ENCODE data around the gene SDK2. TPM values are rescaled to one million over a fixed set of nuclear protein-coding genes. Genes with fewer than 3 reads are reported as not detected.

SDK2 gene
- total and polyA plus RNA-seq, 2 experiments from 2014 or later = 0.74 to 5.1 TPM

GRCh38 chr17:73526952-73527351, 117.3 kb downstream of the SDK2 start:
- Mint-ChIP-seq H3K4me1 (no peaks in the 10 kb centered on the region; the same call in 2 of the 3 replicates), H3K4me3 (no peak overlapping the region), H3K27me3 (ENCODE audit: insufficient read depth, low read depth, poor library complexity) (peaks cover 8% of the 10 kb centered on the region), H3K27ac (no peak overlapping the region), H3K36me3 (ENCODE audit: low read depth) (no peaks in the 10 kb centered on the region), H3K9me3 (no peaks in the 10 kb centered on the region)
- no peaks in the 10 kb centered on the region for H3F3A ChIP-seq (replicated peaks; ENCODE audit: low read depth)
- H3K36me3 ChIP-seq (ENCODE audit: insufficient read depth) = no peaks in the 10 kb centered on the region
- no peaks in the 10 kb centered on the region for H3K27me3 ChIP-seq (ENCODE audit: insufficient read depth)
- TF ChIP-seq ZNF462 (CRISPR knock-in tag; IDR thresholded peaks at IDR 0.05) = no peak
- no peak for TF ChIP-seq ETS1 (IDR thresholded peaks at IDR 0.05)
- TF ChIP-seq STAT1 (IDR thresholded peaks at IDR 0.05; ENCODE audit: unreplicated experiment) = no peak
- no peak for TF ChIP-seq EZH2phosphoT487 (IDR thresholded peaks at IDR 0.05; ENCODE audit: unreplicated experiment)
- TF ChIP-seq NANOG (IDR thresholded peaks at IDR 0.05; ENCODE audit: borderline replicate concordance) = no peak
- no peak for TF ChIP-seq JUNB (IDR thresholded peaks at IDR 0.05; ENCODE audit: unreplicated experiment)
- no peak for TF ChIP-seq REST (IDR thresholded peaks at IDR 0.05; ENCODE audit: unreplicated experiment)
- no peak for TF ChIP-seq ZNF331 (CRISPR knock-in tag; IDR thresholded peaks at IDR 0.05; ENCODE audit: low read depth)
- no peak for TF ChIP-seq ZNF114 (CRISPR knock-in tag; IDR thresholded peaks at IDR 0.05)
- no peaks in the 10 kb centered on the region for H4K20me1 ChIP-seq (replicated peaks; ENCODE audit: insufficient read depth)
- H3K27ac ChIP-seq (ENCODE audit: low read depth) = no peak overlapping the region
- H3K9me2 ChIP-seq (ENCODE audit: insufficient read depth) = no peaks in the 10 kb centered on the region
- no peaks in the 10 kb centered on the region for H3K4me1 ChIP-seq (ENCODE audit: insufficient read depth)
- no peak overlapping the region for H3K4me3 ChIP-seq
- no peak overlapping the region for H3K4me2 ChIP-seq
- no peak for DNase-seq (ENCODE audit: low spot score)
- H3K79me2 ChIP-seq (replicated peaks; ENCODE audit: insufficient read depth) = no peaks in the 10 kb centered on the region
- H2AFZ ChIP-seq = no peak overlapping the region
- ATAC-seq = no peak
